Measurements from ENCODE around the gene OSBPL9. TPM values are rescaled to one million over a fixed set of nuclear protein-coding genes. Genes with fewer than 3 reads are reported as not detected.

OSBPL9 gene
- total and polyA plus RNA-seq, 2 experiments from 2014 or later: 82.7 to 102 TPM

GRCh38 chr1:51708911-51709760, 92.2 kb downstream of the OSBPL9 start (continued):
- TF ChIP-seq ETS1 (IDR thresholded peaks at IDR 0.05): no peak
- TF ChIP-seq JUNB (IDR thresholded peaks at IDR 0.05; ENCODE audit: unreplicated experiment): no peak

- no peaks in the 10 kb centered on the region for H3K27me3 ChIP-seq (ENCODE audit: insufficient read depth)
- Mint-ChIP-seq H3K36me3 (ENCODE audit: low read depth) (peaks cover 10% of the 10 kb centered on the region), H3K4me3 (no peak overlapping the region), H3K4me1 (no peaks in the 10 kb centered on the region), H3K27me3 (ENCODE audit: insufficient read depth, low read depth, poor library complexity) (peaks cover 3% of the 10 kb centered on the region), H3K9me3 (peaks cover 15% of the 10 kb centered on the region), H3K27ac (no peak overlapping the region)
- H2AFZ ChIP-seq: no peak overlapping the region
- H3K27ac ChIP-seq (ENCODE audit: low read depth): no peak overlapping the region
- no peaks in the 10 kb centered on the region for H3K36me3 ChIP-seq (ENCODE audit: insufficient read depth)
- H4K20me1 ChIP-seq (replicated peaks; ENCODE audit: insufficient read depth): no peaks in the 10 kb centered on the region
- peaks cover 6% of the 10 kb centered on the region; the same call in 1 of the 2 replicates for H3K9me2 ChIP-seq (ENCODE audit: insufficient read depth)
- no peaks in the 10 kb centered on the region for H3F3A ChIP-seq (replicated peaks; ENCODE audit: low read depth)
- H3K4me1 ChIP-seq (ENCODE audit: insufficient read depth): no peaks in the 10 kb centered on the region
- DNase-seq (ENCODE audit: low spot score) (no peak), ATAC-seq (no peak)
- H3K4me2 ChIP-seq: no peak overlapping the region
- H3K79me2 ChIP-seq (replicated peaks; ENCODE audit: insufficient read depth): 0 out of 2 replicates have a peak, but pooled peaks cover 8% of the 10 kb centered on the region
- H3K4me3 ChIP-seq: no peak overlapping the region
- no peak for TF ChIP-seq JUNB (IDR thresholded peaks at IDR 0.05; ENCODE audit: unreplicated experiment)
- TF ChIP-seq ZNF331 (CRISPR knock-in tag; IDR thresholded peaks at IDR 0.05; ENCODE audit: low read depth): no peak
- TF ChIP-seq ETS1 (IDR thresholded peaks at IDR 0.05): no peak
- no peak for TF ChIP-seq EZH2 (IDR thresholded peaks at IDR 0.05; ENCODE audit: low read depth, unreplicated experiment)
- no peak for TF ChIP-seq ZNF114 (CRISPR knock-in tag; IDR thresholded peaks at IDR 0.05)
- no peak for TF ChIP-seq CREB1 (CRISPR knock-in tag; IDR thresholded peaks at IDR 0.05; ENCODE audit: low read depth)
Observed at GRCh38 chr1:51709951-51710350, 93.1 kb downstream of the OSBPL9 start.

- Histone ChIP-seq H3F3A (replicated peaks; ENCODE audit: low read depth) (no peaks in the 10 kb centered on the region), H3K4me1 (ENCODE audit: insufficient read depth) (no peaks in the 10 kb centered on the region), H3K4me3 (no peak overlapping the region), H2AFZ (no peak overlapping the region), H3K9me2 (ENCODE audit: insufficient read depth) (peaks cover under 1% of the 10 kb centered on the region; the same call in 1 of the 2 replicates), H4K20me1 (replicated peaks; ENCODE audit: insufficient read depth) (no peaks in the 10 kb centered on the region), H3K79me2 (replicated peaks; ENCODE audit: insufficient read depth) (no peaks in the 10 kb centered on the region), H3K27ac (ENCODE audit: low read depth) (no peak overlapping the region), H3K27me3 (ENCODE audit: insufficient read depth) (no peaks in the 10 kb centered on the region), H3K36me3 (ENCODE audit: insufficient read depth) (no peaks in the 10 kb centered on the region), H3K4me2 (no peak overlapping the region)
- no peak overlapping the region for H3K27ac Mint-ChIP-seq
- no peak for DNase-seq (ENCODE audit: low spot score)
- ATAC-seq: no peak
- H3K4me3 Mint-ChIP-seq: no peak overlapping the region
- H3K9me3 Mint-ChIP-seq: peaks cover 15% of the 10 kb centered on the region
- H3K36me3 Mint-ChIP-seq (ENCODE audit: low read depth): peaks cover 10% of the 10 kb centered on the region
- peaks cover 4% of the 10 kb centered on the region for H3K27me3 Mint-ChIP-seq (ENCODE audit: insufficient read depth, low read depth, poor library complexity)
- no peaks in the 10 kb centered on the region for H3K4me1 Mint-ChIP-seq
- TF ChIP-seq EZH2 (IDR thresholded peaks at IDR 0.05; ENCODE audit: low read depth, unreplicated experiment) (no peak), CTCF (conservative IDR thresholded peaks at IDR 0.05; ENCODE audit: low read depth in 2 of 2) (no peak), JUNB (IDR thresholded peaks at IDR 0.05; ENCODE audit: unreplicated experiment) (no peak), POLR2AphosphoS5 (IDR thresholded peaks at IDR 0.05; ENCODE audit: low read depth) (no peak), STAT1 (IDR thresholded peaks at IDR 0.05; ENCODE audit: unreplicated experiment) (no peak)
Observed at GRCh38 chr1:51712590-51712989, 95.7 kb downstream of the OSBPL9 start.
